Activated T-cell treated with anti-CD3 and anti-CD28 coated beads, Interleukin-2, amount 50 U/mL, for 4 hours (primary cell): ENCODE data around the gene LHFPL6. TPM values are rescaled to one million over a fixed set of nuclear protein-coding genes. Genes with fewer than 3 reads are reported as not detected.

Source experiments
- ATAC-seq, 2 donors: fragments of 200-7000 bp; cut with Tn5 transposase; one replicate each; pipeline ENCODE4 v1.10.0; 2021
- DNase-seq: peaks from one replicate; pipeline ENCODE4 v3.0.0-alpha.2; 2020
- H3K27me3 Mint-ChIP-seq: one replicate; pipeline ENCODE4 v1.8.0; 2021; ENCODE audit warnings: low read depth, mixed read lengths
- H3K36me3 Mint-ChIP-seq: one replicate; pipeline ENCODE4 v1.8.0; 2022; ENCODE audit warnings: mixed read lengths; ENCODE audit not compliant: insufficient read depth
- H3K4me1 Mint-ChIP-seq: one replicate; pipeline ENCODE4 v1.8.0; 2021; ENCODE audit warnings: low read depth, mixed read lengths
- H3K4me3 Mint-ChIP-seq: one replicate; pipeline ENCODE4 v1.8.0; 2021; ENCODE audit warnings: mild to moderate bottlenecking, moderate library complexity, mixed read lengths
- H3K9me3 Mint-ChIP-seq: one replicate; pipeline ENCODE4 v1.8.0; 2021; ENCODE audit warnings: mixed read lengths
- total RNA-seq, 3 donors: library from RNA; stranded (reverse); gene quantifications; one replicate each; pipeline ENCODE4 v1.2.1, GENCODE V29; 2021

The LHFPL6 gene
- total RNA-seq, 3 donors from 2014 or later = 1.0 to 4.3 (median 4.3) TPM

GRCh38 chr13:39468306-39468705 lies 134.7 kb downstream of the LHFPL6 start:
- Mint-ChIP-seq H3K4me1 (no peaks in the 10 kb centered on the region), H3K9me3 (no peaks in the 10 kb centered on the region), H3K27me3 (peaks cover 12% of the 10 kb centered on the region), H3K4me3 (no peak overlapping the region), H3K36me3 (no peaks in the 10 kb centered on the region)
- ATAC-seq (no peak), DNase-seq (no peak)

- no peak overlapping the region for H3K4me3 Mint-ChIP-seq
- peaks cover 5% of the 10 kb centered on the region for H3K27me3 Mint-ChIP-seq
- H3K36me3 Mint-ChIP-seq = no peaks in the 10 kb centered on the region
- no peaks in the 10 kb centered on the region for H3K9me3 Mint-ChIP-seq
- DNase-seq (no peak), ATAC-seq (no peak)
- H3K4me1 Mint-ChIP-seq = no peaks in the 10 kb centered on the region
Measured at GRCh38 chr13:39463611-39464010, 139.4 kb downstream of the LHFPL6 start.

GRCh38 chr13:39462906-39463305 lies 140.1 kb downstream of the LHFPL6 start:
- H3K4me1 Mint-ChIP-seq = no peaks in the 10 kb centered on the region
- no peak overlapping the region for H3K4me3 Mint-ChIP-seq
- no peaks in the 10 kb centered on the region for H3K36me3 Mint-ChIP-seq
- ATAC-seq (no peak), DNase-seq (no peak)
- peaks cover 3% of the 10 kb centered on the region for H3K27me3 Mint-ChIP-seq
- H3K9me3 Mint-ChIP-seq = no peaks in the 10 kb centered on the region

DNA sequence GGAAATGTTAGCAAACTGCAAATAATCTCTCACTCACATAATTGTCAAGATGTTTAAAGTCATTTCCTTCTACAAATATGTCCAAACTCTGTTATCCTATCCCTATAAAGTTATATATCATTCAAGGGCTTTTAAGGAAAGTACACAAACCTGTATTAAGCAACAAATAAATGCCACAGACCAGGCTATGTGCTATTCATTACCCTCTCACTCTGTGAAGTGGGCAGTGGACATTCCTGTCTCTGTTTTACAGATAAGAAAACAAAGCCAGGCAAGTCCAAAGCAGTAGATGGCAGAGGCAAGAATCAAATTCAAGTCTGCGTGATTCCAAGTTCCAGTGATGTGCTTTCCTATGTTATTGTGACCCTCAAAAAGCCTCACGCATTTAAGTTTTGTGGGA lies 140.6 kb downstream of the LHFPL6 start:
- DNase-seq = no peak
- Mint-ChIP-seq H3K4me3 (no peak overlapping the region), H3K36me3 (no peaks in the 10 kb centered on the region), H3K9me3 (no peaks in the 10 kb centered on the region), H3K4me1 (no peaks in the 10 kb centered on the region), H3K27me3 (peaks cover 2% of the 10 kb centered on the region)
- ATAC-seq = no peak

DNA sequence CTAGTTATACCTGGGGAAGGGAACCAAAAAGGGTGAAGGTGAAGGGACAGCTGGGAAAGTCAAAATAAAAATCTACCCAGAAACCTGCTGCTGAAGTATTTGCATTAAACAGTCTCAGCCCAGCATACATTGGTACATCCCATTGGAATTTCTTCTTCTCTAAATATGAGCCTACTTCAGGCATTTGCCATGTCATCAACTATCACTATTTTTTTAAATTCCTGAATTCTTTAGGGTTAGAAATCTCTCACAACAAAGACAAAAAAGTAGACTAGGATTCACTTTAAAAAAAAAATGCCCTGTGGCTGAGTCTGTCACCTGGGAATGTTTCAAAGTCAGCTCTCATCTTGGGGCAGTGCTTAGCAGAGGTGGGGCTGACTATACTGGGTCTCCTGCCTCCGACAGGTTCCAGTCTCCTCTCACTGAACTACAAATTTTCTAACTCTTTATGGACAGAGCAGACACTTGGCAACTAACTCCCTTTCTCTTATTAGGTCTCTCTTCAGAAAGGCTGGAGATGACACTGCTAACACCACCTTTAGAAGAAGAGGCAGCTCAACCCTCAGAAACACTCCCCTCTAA lies 141.2 kb downstream of the LHFPL6 start:
- H3K36me3 Mint-ChIP-seq = no peaks in the 10 kb centered on the region

GRCh38 chr13:39457274-39457673 lies 145.7 kb downstream of the LHFPL6 start:
- no peaks in the 10 kb centered on the region for H3K4me1 Mint-ChIP-seq
- no peaks in the 10 kb centered on the region for H3K36me3 Mint-ChIP-seq
- ATAC-seq = no peak
- peaks cover 4% of the 10 kb centered on the region for H3K9me3 Mint-ChIP-seq
- H3K27me3 Mint-ChIP-seq = peaks cover 14% of the 10 kb centered on the region
- no peak for DNase-seq
- no peak overlapping the region for H3K4me3 Mint-ChIP-seq

More for the DNA sequence above, 141.2 kb downstream of the LHFPL6 start:
- DNase-seq = no peak
- no peak for ATAC-seq
- Mint-ChIP-seq H3K9me3 (peaks cover 4% of the 10 kb centered on the region), H3K4me1 (no peaks in the 10 kb centered on the region), H3K27me3 (peaks cover 2% of the 10 kb centered on the region), H3K4me3 (no peak overlapping the region)

DNA sequence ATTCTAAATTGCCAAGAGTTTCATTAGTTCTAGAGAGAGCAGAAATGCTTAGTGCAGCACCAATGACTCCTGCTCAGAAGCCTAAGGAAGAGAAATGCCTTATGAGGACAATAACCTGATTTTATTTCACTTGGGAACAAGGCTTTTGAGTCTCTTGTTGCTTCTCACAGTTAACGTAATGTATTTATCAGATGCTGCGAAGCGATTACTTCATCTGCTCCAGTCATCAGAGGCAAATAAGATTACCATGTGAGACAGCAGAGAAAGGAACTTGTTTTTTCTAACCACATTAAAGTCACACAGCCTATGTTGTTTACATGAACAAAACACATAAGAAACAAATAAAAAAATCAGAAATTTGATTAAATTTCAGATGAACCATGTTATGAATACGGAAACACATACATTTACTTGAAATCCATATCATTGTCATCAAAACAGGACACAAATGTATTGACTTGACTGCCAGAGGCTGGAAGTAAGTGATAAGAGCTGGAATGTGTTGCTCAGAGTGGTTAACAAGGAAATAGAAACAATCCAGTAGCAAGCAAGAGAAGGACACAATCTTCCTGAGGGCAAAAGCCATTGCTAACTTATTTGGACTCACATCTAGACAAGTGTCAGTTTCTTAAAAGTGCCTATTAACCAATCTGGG lies 147.3 kb downstream of the LHFPL6 start:
- Mint-ChIP-seq H3K36me3 (no peaks in the 10 kb centered on the region), H3K9me3 (peaks cover 4% of the 10 kb centered on the region), H3K27me3 (peaks cover 13% of the 10 kb centered on the region), H3K4me3 (no peak overlapping the region), H3K4me1 (peaks cover 5% of the 10 kb centered on the region)
- DNase-seq (no peak), ATAC-seq (no peak)

- no peak for ATAC-seq
- Mint-ChIP-seq H3K4me1 (peaks cover 5% of the 10 kb centered on the region), H3K36me3 (no peaks in the 10 kb centered on the region), H3K9me3 (peaks cover 4% of the 10 kb centered on the region), H3K27me3 (peaks cover 18% of the 10 kb centered on the region), H3K4me3 (no peak overlapping the region)
- no peak for DNase-seq
Measured at GRCh38 chr13:39452834-39453233, 150.2 kb downstream of the LHFPL6 start.

GRCh38 chr13:39452417-39452816 lies 150.6 kb downstream of the LHFPL6 start:
- H3K36me3 Mint-ChIP-seq = no peaks in the 10 kb centered on the region
- H3K9me3 Mint-ChIP-seq = peaks cover 4% of the 10 kb centered on the region
- H3K27me3 Mint-ChIP-seq = peaks cover 20% of the 10 kb centered on the region
- H3K4me1 Mint-ChIP-seq = peaks cover 5% of the 10 kb centered on the region
- H3K4me3 Mint-ChIP-seq = no peak overlapping the region
- no peak for ATAC-seq
- no peak for DNase-seq

DNA sequence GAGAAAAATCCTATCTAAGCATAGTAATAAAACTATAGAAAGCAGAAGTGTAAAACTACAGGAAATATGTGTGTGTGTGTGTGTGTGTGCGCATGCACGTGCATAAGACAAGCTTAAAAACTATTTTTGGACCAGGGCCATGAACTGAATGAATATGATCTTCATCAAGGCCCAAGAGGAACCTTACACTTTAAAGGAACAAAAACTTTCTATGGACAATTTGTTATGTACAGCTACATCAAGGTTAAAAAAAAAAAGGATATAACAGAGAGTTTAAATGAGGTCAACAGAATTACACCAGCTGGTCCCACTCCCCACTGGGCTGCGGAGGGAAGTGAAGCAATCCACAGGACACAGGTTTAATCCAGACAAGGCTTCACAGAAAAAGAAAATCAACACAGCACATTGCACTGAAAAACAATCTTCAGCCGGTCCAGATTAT lies 151.1 kb downstream of the LHFPL6 start:
- Mint-ChIP-seq H3K9me3 (no peaks in the 10 kb centered on the region), H3K4me1 (peaks cover 5% of the 10 kb centered on the region), H3K4me3 (no peak overlapping the region), H3K27me3 (peaks cover 20% of the 10 kb centered on the region), H3K36me3 (no peaks in the 10 kb centered on the region)
- DNase-seq (no peak), ATAC-seq (no peak)

- H3K27me3 Mint-ChIP-seq = peaks cover 20% of the 10 kb centered on the region
- no peaks in the 10 kb centered on the region for H3K9me3 Mint-ChIP-seq
- H3K4me1 Mint-ChIP-seq = peaks cover 5% of the 10 kb centered on the region
- DNase-seq (no peak), ATAC-seq (no peak)
- H3K36me3 Mint-ChIP-seq = no peaks in the 10 kb centered on the region
- H3K4me3 Mint-ChIP-seq = no peak overlapping the region
Measured at GRCh38 chr13:39451301-39451700, 151.7 kb downstream of the LHFPL6 start.

DNA sequence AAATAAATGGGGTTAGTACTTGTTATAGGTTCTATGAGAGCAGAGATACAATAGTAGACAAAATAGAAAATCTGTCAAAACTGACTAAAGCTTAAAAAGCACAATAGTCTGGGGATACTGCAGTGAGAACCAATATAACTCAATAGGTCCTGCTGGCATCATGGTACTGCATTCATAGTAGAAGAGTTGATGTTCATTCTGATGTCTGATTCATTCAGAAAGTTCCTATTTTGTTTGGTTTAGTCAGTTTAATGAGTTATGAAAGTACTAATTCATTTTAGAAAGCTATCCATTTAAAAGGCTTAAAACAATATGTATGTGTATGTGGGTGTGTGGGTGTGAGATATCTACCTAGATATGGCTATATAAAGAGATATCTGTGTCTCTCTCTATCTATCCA lies 152.8 kb downstream of the LHFPL6 start:
- ATAC-seq (no peak), DNase-seq (no peak)
- no peaks in the 10 kb centered on the region for H3K36me3 Mint-ChIP-seq
- no peaks in the 10 kb centered on the region for H3K9me3 Mint-ChIP-seq
- peaks cover 18% of the 10 kb centered on the region for H3K27me3 Mint-ChIP-seq
- peaks cover 5% of the 10 kb centered on the region for H3K4me1 Mint-ChIP-seq
- H3K4me3 Mint-ChIP-seq = no peak overlapping the region

DNA sequence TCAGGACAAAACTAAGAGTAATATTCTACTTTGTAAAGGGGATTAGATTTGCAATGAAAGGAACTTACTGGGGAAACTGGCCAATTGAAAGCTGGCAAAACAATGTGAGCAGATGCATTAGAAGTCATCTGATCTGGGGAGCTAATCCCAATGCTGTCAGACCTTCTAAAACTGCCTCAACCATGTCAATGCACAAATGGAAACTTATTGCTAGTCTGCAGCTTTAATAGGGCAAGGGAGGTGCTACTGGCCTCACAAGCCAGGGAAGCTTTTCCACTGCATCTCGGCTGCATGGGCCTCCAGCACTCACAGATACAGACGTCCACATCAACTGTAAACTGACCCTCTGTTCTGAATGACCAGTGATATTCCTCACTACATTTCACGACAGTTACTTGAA lies 154.2 kb downstream of the LHFPL6 start:
- Mint-ChIP-seq H3K4me3 (no peak overlapping the region), H3K9me3 (no peaks in the 10 kb centered on the region), H3K4me1 (peaks cover 5% of the 10 kb centered on the region), H3K36me3 (no peaks in the 10 kb centered on the region), H3K27me3 (peaks cover 14% of the 10 kb centered on the region)
- DNase-seq (no peak), ATAC-seq (no peak)

DNA sequence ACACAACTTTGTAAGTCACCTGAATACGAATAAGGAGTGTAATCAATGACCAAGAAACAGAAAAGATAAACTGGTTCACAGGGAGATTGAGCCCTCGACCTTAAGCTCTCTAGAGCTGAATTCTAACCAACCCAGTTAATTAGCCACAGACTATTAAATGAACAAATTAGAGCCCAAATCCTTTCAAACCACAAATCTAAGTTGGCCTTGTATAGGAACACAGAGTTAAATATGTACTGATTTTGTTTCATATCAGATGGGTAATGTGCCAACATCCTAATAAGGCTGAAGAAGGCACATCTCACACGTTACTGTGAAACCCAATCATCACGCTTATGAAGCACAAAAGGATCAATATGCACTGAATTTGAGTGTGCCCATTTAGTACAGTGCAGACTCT lies 156.1 kb downstream of the LHFPL6 start:
- Mint-ChIP-seq H3K27me3 (peaks cover 14% of the 10 kb centered on the region), H3K9me3 (no peaks in the 10 kb centered on the region), H3K36me3 (no peaks in the 10 kb centered on the region), H3K4me1 (peaks cover 2% of the 10 kb centered on the region), H3K4me3 (no peak overlapping the region)
- no peak for ATAC-seq
- no peak for DNase-seq

DNA sequence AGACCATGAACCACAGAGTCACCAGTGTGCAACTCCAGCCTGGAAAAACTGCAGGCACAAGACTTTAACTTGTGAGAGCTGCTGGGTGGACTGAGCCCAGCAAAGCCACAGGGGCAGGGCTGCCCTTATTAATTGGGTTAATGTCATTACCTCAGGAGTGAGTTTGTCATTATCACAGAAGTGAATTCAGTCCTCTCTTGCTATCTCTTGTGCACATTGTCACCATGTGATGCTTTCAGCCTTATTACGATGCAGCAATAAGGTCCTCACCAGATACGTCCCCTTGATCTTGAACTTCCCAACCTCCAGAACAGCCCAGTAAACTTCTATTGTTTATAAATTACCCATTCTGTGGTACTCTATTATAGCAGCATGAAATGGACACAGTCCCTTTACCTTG lies 158.1 kb downstream of the LHFPL6 start:
- Mint-ChIP-seq H3K27me3 (peaks cover 12% of the 10 kb centered on the region), H3K4me3 (no peak overlapping the region), H3K9me3 (peaks cover under 1% of the 10 kb centered on the region), H3K36me3 (no peaks in the 10 kb centered on the region), H3K4me1 (no peaks in the 10 kb centered on the region)
- ATAC-seq (no peak), DNase-seq (no peak)
